DND-41 (cell line): ENCODE results near the gene MCRIP2.
A peak's percentile ranks its signal among the peaks of the same experiment; 100 is the strongest.

Experiments
- ATAC-seq: fragments of 200-7000 bp; cut with Tn5 transposase; 3 replicates; pipeline ENCODE4 v1.9.1; 2021; ENCODE audit warnings: low read depth; ENCODE audit not compliant: insufficient read depth
- DNase-seq: peaks from one replicate; pipeline ENCODE4 v3.0.0-alpha.2; 2020
- H2AFZ ChIP-seq: 2 replicates; pipeline ENCODE4 v1.6.0; 2012; ENCODE audit warnings: low read depth, low read length
- H3K27ac ChIP-seq: 2 replicates; pipeline ENCODE4 v1.5.1; 2012; ENCODE audit warnings: low read length, inconsistent platforms
- H3K27me3 ChIP-seq: fragments of 200-600 bp; sonication (generic); 2 replicates; pipeline ENCODE4 v1.6.0; 2012; ENCODE audit warnings: low read length, mild to moderate bottlenecking, inconsistent platforms; ENCODE audit not compliant: insufficient read depth, poor library complexity
- H3K36me3 ChIP-seq: 2 replicates; pipeline ENCODE4 v1.5.1; 2012; ENCODE audit warnings: low read length, inconsistent platforms; ENCODE audit not compliant: insufficient read depth
- H3K4me1 ChIP-seq: 2 replicates; pipeline ENCODE4 v1.5.1; 2012; ENCODE audit warnings: mild to moderate bottlenecking, low read length; ENCODE audit not compliant: insufficient read depth
- H3K4me2 ChIP-seq: 2 replicates; pipeline ENCODE4 v1.6.0; 2012; ENCODE audit warnings: mild to moderate bottlenecking, moderate library complexity, low read length, inconsistent platforms; ENCODE audit not compliant: insufficient read depth
- H3K4me3 ChIP-seq, 2 experiments: fragments of 200-600 bp in 1 of 2; shearing (Covaris generic) in 1 of 2; 2 replicates each; pipeline ENCODE4 v1.5.1; 2012 to 2016; ENCODE audit warnings: inconsistent platforms in 2 of 2, low read length in 2 of 2, mild to moderate bottlenecking in 2 of 2, low read depth in 1 of 2, moderate library complexity in 1 of 2
- H3K79me2 ChIP-seq: 2 replicates; pipeline ENCODE4 v1.6.0; 2012; ENCODE audit warnings: low read length, inconsistent platforms; ENCODE audit not compliant: insufficient read depth
- H3K9ac ChIP-seq: 2 replicates; pipeline ENCODE4 v1.6.0; 2012; ENCODE audit warnings: low read depth, mild to moderate bottlenecking, inconsistent platforms, low read length, moderate library complexity
- H3K9me3 ChIP-seq: 2 replicates; pipeline ENCODE4 v1.5.1; 2012; ENCODE audit warnings: low read length, moderate library complexity, mild to moderate bottlenecking, inconsistent platforms; ENCODE audit not compliant: insufficient read depth, severe bottlenecking
- H4K20me1 ChIP-seq: 2 replicates; pipeline ENCODE4 v1.6.0; 2012; ENCODE audit warnings: low read length; ENCODE audit not compliant: insufficient read depth
- EZH2 ChIP-seq: IDR thresholded peaks from 3 replicates; pipeline ENCODE4 v1.6.1; 2012; ENCODE audit warnings: borderline replicate concordance, low read depth, mild to moderate bottlenecking, moderate library complexity, low read length, inconsistent platforms; ENCODE audit not compliant: severe bottlenecking
- TF ChIP-seq, protein P1 (sequence below): IDR thresholded peaks from 2 replicates; pipeline ENCODE4 v1.5.1; 2012; ENCODE audit warnings: borderline replicate concordance, low read length, moderate library complexity, mild to moderate bottlenecking; ENCODE audit not compliant: poor library complexity, severe bottlenecking; ENCODE audit errors: extremely low read depth

The MCRIP2 gene

DNA sequence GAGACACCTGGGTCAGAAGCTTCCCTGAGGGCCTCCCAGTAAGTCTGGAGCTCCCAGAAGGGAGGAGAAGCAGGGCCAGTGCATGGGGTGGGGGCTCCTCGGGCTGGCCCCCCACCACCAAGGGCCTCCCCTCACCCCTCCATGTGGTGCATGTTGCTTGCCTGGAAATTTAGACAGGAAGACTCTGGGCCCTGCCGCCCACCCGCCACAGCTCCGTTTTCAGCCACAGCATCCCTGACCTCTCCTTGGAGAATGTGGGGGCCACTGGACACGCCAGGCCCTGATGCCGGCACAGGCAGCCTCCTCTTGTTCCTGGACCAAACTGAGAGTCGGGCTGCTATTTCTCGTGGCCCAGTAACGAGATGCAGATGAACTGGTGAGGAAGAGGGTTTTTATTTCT is 2.8 kb upstream of the MCRIP2 start:
- no peak overlapping the region for H3K4me3 ChIP-seq
- peaks cover 10% of the 10 kb centered on the region for H3K36me3 ChIP-seq
- H2AFZ ChIP-seq = no peak overlapping the region
- TF ChIP-seq, protein P1, sequence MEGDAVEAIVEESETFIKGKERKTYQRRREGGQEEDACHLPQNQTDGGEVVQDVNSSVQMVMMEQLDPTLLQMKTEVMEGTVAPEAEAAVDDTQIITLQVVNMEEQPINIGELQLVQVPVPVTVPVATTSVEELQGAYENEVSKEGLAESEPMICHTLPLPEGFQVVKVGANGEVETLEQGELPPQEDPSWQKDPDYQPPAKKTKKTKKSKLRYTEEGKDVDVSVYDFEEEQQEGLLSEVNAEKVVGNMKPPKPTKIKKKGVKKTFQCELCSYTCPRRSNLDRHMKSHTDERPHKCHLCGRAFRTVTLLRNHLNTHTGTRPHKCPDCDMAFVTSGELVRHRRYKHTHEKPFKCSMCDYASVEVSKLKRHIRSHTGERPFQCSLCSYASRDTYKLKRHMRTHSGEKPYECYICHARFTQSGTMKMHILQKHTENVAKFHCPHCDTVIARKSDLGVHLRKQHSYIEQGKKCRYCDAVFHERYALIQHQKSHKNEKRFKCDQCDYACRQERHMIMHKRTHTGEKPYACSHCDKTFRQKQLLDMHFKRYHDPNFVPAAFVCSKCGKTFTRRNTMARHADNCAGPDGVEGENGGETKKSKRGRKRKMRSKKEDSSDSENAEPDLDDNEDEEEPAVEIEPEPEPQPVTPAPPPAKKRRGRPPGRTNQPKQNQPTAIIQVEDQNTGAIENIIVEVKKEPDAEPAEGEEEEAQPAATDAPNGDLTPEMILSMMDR = no peak
- no peak for TF ChIP-seq EZH2
- no peak overlapping the region for H3K9ac ChIP-seq
- H4K20me1 ChIP-seq = peaks cover 16% of the 10 kb centered on the region
- ATAC-seq (no peak), DNase-seq (no peak)
- no peaks in the 10 kb centered on the region for H3K27me3 ChIP-seq
- no peak overlapping the region for H3K27ac ChIP-seq
- peaks cover 48% of the 10 kb centered on the region for H3K4me1 ChIP-seq
- H3K79me2 ChIP-seq = peaks cover 23% of the 10 kb centered on the region
- no peak overlapping the region for H3K4me2 ChIP-seq
- no peaks in the 10 kb centered on the region for H3K9me3 ChIP-seq

DNA sequence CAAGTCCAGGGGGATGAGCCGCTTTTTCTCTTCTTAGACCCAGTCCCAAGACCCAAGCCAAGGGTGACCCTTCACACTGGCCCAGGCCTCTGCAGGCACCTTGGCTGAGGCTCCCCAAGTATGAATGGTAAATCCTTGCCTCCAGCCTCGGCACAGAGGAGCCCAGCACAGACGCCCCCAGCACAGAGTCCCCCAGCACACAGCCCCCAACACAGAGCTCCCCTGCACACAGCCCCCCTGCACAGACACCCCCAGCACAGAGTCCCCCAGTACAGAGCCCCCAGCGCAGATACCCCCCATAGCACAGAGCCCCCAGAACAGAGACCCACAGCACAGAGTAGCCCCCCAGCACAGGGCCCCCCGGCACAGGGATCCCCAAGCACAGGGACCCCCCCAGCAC is 1.0 kb upstream of the MCRIP2 start:
- no peak overlapping the region for H3K27ac ChIP-seq
- no peak overlapping the region for H3K9ac ChIP-seq
- peaks cover 30% of the 10 kb centered on the region for H3K4me1 ChIP-seq
- H3K9me3 ChIP-seq = no peaks in the 10 kb centered on the region
- no peak for DNase-seq
- no peak overlapping the region; the same call in 1 of the 2 replicates for H3K4me2 ChIP-seq
- H3K36me3 ChIP-seq = peaks cover 3% of the 10 kb centered on the region; the same call in 1 of the 2 replicates
- no peak for ATAC-seq
- peaks cover 6% of the 10 kb centered on the region for H3K79me2 ChIP-seq
- no peak overlapping the region for H3K4me3 ChIP-seq
- H4K20me1 ChIP-seq = no peaks in the 10 kb centered on the region
- no peak overlapping the region for H2AFZ ChIP-seq
- TF ChIP-seq, protein P1 = no peak
- no peaks in the 10 kb centered on the region for H3K27me3 ChIP-seq

DNA sequence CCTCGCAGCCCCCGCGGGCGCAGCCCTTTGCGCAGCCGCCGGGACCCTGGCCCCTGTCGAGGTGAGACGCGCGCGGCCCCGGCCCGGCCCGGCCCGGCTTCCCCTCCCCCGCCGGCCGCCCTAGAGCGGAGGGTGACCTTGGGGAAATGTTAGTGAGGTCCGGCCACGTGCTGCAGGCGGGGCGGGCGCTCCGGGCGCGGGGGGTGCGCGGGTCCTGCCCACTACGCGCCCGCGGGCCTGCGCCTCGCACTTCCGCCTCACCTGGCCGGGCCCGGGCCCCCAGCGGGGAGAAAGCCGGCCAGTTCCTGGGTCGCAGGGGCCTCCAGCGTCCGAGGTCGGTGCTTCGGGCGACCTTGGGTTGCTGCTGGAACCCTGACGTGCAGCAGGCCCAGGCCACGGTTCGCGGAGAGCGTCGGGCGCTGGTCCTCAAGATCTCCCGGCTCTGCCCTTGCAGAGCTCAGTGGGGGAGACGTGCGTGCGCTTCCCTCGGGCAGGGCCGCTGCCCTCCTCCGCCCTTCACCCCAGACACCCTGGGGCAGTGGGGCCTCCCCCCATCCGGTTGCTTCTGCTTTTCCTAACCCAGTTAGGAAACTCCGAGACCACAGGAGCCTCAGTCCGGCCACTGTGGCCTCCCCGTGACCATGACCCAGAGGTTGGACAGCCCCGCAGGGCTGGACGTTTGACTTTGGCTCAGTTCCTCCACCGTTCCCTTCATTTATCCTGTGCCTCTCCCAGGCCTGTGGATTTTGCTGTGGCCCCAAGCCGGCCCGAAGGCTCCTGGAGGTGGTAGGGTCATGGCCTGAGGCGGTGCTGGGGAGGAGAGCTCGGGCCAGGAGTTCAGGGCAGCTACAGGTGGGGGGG is 791 bp downstream of the MCRIP2 start:
- DNase-seq (no peak), ATAC-seq (0 out of 3 replicates have a peak, but pooled peaks have one; percentile 1)
- H4K20me1 ChIP-seq = 0 out of 2 replicates have a peak, but pooled peaks cover under 1% of the 10 kb centered on the region
- no peaks in the 10 kb centered on the region for H3K9me3 ChIP-seq
- H3K27ac ChIP-seq = no peak overlapping the region
- H2AFZ ChIP-seq = peak overlapping the region; percentile 49; the same call in 1 of the 2 replicates
- H3K4me2 ChIP-seq = peak overlapping the region; percentile 80
- H3K9ac ChIP-seq = peak overlapping the region; percentile 57
- peaks cover 28% of the 10 kb centered on the region for H3K4me1 ChIP-seq
- peak overlapping the region; percentile 12 to 63; a peak in 3 of 4 replicates for H3K4me3 ChIP-seq
- H3K79me2 ChIP-seq = peaks cover 6% of the 10 kb centered on the region; the same call in 1 of the 2 replicates
- H3K36me3 ChIP-seq = no peaks in the 10 kb centered on the region
- TF ChIP-seq, protein P1 = no peak
- TF ChIP-seq EZH2 = no peak
- H3K27me3 ChIP-seq = no peaks in the 10 kb centered on the region
